Progenitor cell of endocrine pancreas (in vitro differentiated cells): ENCODE data around the gene MFAP1. TPM values are rescaled to one million over a fixed set of nuclear protein-coding genes. Genes with fewer than 3 reads are reported as not detected.
"Not testable (repeated sequence)": the region's sequence is repeated elsewhere in the genome, so short reads cannot be mapped to it uniquely, and the experiment has no call there.

Experiments used
- DNase-seq: peaks from one replicate; pipeline ENCODE4 v3.0.0; 2021; ENCODE audit warnings: low spot score; ENCODE audit not compliant: unreplicated experiment
- H3K27ac Mint-ChIP-seq: 2 replicates; pipeline ENCODE4 v1.8.0; 2021; ENCODE audit warnings: mild to moderate bottlenecking, moderate library complexity, mixed read lengths
- H3K27me3 Mint-ChIP-seq: 2 replicates; pipeline ENCODE4 v1.8.0; 2021; ENCODE audit warnings: mixed read lengths
- H3K36me3 Mint-ChIP-seq: 2 replicates; pipeline ENCODE4 v1.8.0; 2022; ENCODE audit warnings: mixed read lengths; ENCODE audit not compliant: insufficient read depth
- H3K4me1 Mint-ChIP-seq: 2 replicates; pipeline ENCODE4 v1.8.0; 2021; ENCODE audit warnings: low read depth, mixed read lengths
- H3K4me3 Mint-ChIP-seq: 2 replicates; pipeline ENCODE4 v1.8.0; 2021; ENCODE audit warnings: low read depth, mild to moderate bottlenecking, moderate library complexity, mixed read lengths
- H3K9me3 Mint-ChIP-seq: 2 replicates; pipeline ENCODE4 v1.8.0; 2021; ENCODE audit warnings: low read depth, mixed read lengths
- CTCF ChIP-seq: fragments of 200-600 bp; sonication (generic); IDR thresholded peaks from one replicate; pipeline ENCODE4 v1.5.0; 2021; ENCODE audit warnings: antibody characterized with exemption, mild to moderate bottlenecking; ENCODE audit not compliant: unreplicated experiment
- total RNA-seq: library from RNA; stranded (reverse); gene quantifications from 2 replicates; pipeline ENCODE4 v1.2.1, GENCODE V29; 2021

Gene MFAP1
- total RNA-seq, 1 donor from 2014 or later, result 37.9 TPM

- peaks cover 6% of the 10 kb centered on the region for H3K36me3 Mint-ChIP-seq
- TF ChIP-seq CTCF, result no peak
- no peak for DNase-seq
- H3K4me3 Mint-ChIP-seq, result no peak overlapping the region
- no peaks in the 10 kb centered on the region for H3K4me1 Mint-ChIP-seq
- H3K27ac Mint-ChIP-seq, result no peak overlapping the region
- no peaks in the 10 kb centered on the region for H3K9me3 Mint-ChIP-seq
- H3K27me3 Mint-ChIP-seq, result no peaks in the 10 kb centered on the region
These were observed 43.9 kb upstream of the MFAP1 start for GRCh38 chr15:43868406-43868805.

- no peak for TF ChIP-seq CTCF
- Mint-ChIP-seq H3K36me3 (peaks cover 5% of the 10 kb centered on the region), H3K27ac (no peak overlapping the region), H3K4me3 (no peak overlapping the region), H3K27me3 (no peaks in the 10 kb centered on the region), H3K4me1 (no peaks in the 10 kb centered on the region), H3K9me3 (no peaks in the 10 kb centered on the region)
- no peak for DNase-seq
These were observed 42.6 kb upstream of the MFAP1 start for GRCh38 chr15:43867096-43867495.

GRCh38 chr15:43866636-43867035, 42.1 kb upstream of the MFAP1 start:
- H3K4me3 Mint-ChIP-seq, result not testable (repeated sequence)

GRCh38 chr15:43859546-43859945, 35.1 kb upstream of the MFAP1 start:
- no peak overlapping the region for H3K27ac Mint-ChIP-seq
- no peaks in the 10 kb centered on the region for H3K9me3 Mint-ChIP-seq
- H3K27me3 Mint-ChIP-seq, result no peaks in the 10 kb centered on the region
- no peak for TF ChIP-seq CTCF
- peaks cover 5% of the 10 kb centered on the region for H3K36me3 Mint-ChIP-seq
- no peaks in the 10 kb centered on the region for H3K4me1 Mint-ChIP-seq
- no peak for DNase-seq
- no peak overlapping the region for H3K4me3 Mint-ChIP-seq

More at GRCh38 chr15:43866636-43867035, 42.1 kb upstream of the MFAP1 start:
- not testable (repeated sequence) for H3K4me1 Mint-ChIP-seq, H3K36me3 Mint-ChIP-seq, H3K27me3 Mint-ChIP-seq, H3K9me3 Mint-ChIP-seq, H3K27ac Mint-ChIP-seq, DNase-seq

- H3K27ac Mint-ChIP-seq, result no peak overlapping the region
- no peaks in the 10 kb centered on the region for H3K9me3 Mint-ChIP-seq
- no peak for TF ChIP-seq CTCF
- no peaks in the 10 kb centered on the region for H3K4me1 Mint-ChIP-seq
- H3K36me3 Mint-ChIP-seq, result peaks cover 6% of the 10 kb centered on the region
- H3K4me3 Mint-ChIP-seq, result no peak overlapping the region
- no peak for DNase-seq
- H3K27me3 Mint-ChIP-seq, result no peaks in the 10 kb centered on the region
These were observed 30.3 kb upstream of the MFAP1 start for GRCh38 chr15:43854801-43855200.

GRCh38 chr15:43852607-43853006, 28.1 kb upstream of the MFAP1 start:
- H3K27ac Mint-ChIP-seq, result no peak overlapping the region
- TF ChIP-seq CTCF, result no peak
- DNase-seq, result no peak
- no peaks in the 10 kb centered on the region for H3K9me3 Mint-ChIP-seq
- H3K36me3 Mint-ChIP-seq, result peaks cover 3% of the 10 kb centered on the region
- no peaks in the 10 kb centered on the region for H3K4me1 Mint-ChIP-seq
- no peaks in the 10 kb centered on the region for H3K27me3 Mint-ChIP-seq
- H3K4me3 Mint-ChIP-seq, result no peak overlapping the region
